HG03135 (cell line): ENCODE results near the gene HMG20A.

Experiments
- ATAC-seq: cut with Tn5 transposase; IDR thresholded peaks from one replicate; pipeline ENCODE4 v1.9.1; 2021; ENCODE audit warnings: mild to moderate bottlenecking, moderate library complexity; ENCODE audit not compliant: unreplicated experiment

The HMG20A gene

GRCh38 chr15:77475001-77475400 lies 54.3 kb downstream of the HMG20A start:
- ATAC-seq: no peak

DNA sequence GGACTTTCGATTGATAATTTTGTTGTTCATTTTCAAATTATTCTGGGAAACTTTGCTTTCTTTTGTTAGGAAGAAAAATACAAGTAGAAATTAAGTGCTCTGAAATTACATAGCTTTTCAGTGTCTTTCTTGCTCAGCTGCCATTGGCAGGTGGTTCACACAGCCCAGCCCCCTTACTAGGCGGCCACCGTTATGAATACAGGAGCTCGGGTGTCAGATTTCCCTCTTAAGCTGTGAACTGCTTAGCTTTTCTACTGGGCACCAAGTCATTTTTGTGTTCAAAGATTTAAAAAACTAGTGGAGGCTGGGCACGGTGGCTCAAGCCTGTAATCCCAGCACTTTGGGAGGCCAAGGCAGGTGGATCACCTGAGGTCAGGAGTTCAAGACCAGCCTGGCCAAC lies 55.2 kb downstream of the HMG20A start:
- no peak for ATAC-seq

DNA sequence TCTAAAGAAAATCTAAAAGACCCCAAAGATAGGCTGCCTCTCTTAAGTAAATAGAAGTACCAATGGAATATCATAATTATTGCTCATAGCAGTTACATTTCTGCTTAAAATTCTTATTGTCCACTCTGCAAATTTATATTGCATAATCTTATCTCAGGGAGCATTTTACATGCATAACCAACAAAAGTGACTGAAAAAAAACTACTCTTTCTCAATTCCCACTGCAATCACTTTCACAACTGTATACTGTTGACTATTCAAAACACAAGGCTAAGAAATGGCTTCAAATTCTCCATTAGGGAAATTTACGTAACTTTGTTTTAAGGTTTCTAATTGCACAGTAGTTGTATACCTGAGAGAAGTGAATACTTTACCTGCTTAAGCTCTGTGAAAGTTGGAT lies 56.3 kb downstream of the HMG20A start:
- ATAC-seq: no peak

DNA sequence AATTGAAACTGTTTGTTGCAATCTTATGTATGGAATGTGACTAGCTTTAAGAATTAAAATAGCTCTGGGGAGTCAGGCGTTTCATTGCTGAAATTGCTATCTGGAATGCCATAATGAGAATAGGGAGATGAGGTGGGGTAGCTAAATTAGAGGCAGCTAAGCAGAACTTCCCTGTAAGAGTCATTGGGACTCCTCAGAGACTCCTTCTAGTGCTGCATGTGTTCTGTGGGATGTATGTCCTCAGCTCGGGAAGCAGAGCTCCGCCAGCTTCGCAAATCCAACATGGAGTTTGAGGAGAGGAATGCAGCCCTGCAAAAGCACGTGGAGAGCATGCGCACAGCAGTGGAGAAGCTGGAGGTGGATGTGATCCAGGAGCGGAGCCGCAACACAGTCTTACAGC lies 57.4 kb downstream of the HMG20A start:
- ATAC-seq: no peak

- ATAC-seq: no peak
Observed at GRCh38 chr15:77479015-77479414, 58.3 kb downstream of the HMG20A start.

GRCh38 chr15:77480859-77481633 lies 60.4 kb downstream of the HMG20A start:
- ATAC-seq: no peak

DNA sequence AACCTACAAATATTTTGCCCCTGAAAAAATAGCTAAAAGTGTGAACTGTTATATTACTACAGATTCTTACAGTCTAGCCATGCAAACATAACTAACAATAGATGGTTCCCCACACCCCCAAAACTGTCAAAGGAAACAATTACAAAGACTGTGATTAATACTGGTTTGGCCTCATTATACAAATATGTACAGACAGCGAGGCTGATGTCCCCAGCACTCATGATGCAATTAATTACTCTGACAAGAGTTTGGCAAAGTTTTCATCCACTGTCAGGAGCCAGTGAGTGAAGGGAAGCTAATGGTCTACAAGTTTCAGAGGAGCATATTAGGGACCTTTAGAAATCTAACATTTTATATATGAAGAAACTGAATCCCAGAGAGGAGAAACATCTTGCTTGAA lies 61.0 kb downstream of the HMG20A start:
- no peak for ATAC-seq

GRCh38 chr15:77482570-77482969 lies 61.9 kb downstream of the HMG20A start:
- ATAC-seq: no peak

GRCh38 chr15:77483425-77484140 lies 62.9 kb downstream of the HMG20A start:
- ATAC-seq: no peak

GRCh38 chr15:77484994-77485393 lies 64.3 kb downstream of the HMG20A start:
- ATAC-seq: no peak

DNA sequence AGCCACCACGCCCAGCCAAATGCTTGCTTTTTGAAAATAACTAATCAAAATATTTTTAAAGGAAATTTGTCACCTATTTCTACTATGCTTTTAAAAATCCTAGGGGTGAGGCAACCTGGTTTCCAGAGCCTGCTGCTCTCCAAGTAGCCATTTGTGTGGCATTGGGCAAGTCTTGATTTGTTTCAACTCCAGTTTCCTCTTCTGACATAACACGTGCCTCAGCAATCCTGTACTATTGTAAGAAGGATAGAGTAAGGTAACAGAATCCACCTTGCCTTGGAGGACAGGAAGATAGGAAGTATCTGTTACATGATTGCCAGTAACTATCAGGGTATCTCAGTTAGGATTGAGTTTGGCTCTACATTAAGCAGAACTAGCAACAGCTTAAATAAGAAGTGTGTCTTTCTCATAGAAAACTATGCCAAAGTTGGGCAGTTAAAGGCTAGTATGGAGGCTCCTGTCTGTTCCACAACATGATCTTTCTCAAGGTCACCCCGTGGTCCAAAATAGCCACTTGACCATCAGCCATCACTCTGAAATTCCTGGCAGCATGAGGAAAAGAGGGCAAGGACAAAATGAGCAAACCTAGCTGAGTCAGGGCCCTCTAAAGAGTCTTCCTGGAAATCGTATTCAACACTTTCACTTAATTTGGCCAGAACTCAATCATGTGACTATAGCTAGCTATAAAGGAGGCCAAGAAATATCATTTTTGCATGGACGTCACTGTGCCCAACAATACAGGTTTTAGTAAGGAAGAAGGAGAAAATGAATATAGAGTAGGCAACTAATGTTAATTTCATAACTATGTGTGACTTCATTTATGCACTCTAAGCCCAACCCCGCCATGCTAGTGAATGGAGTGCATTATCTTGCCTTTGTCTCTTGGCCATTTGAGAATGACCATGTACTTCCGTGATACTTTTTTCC lies 66.1 kb downstream of the HMG20A start:
- ATAC-seq: no peak

DNA sequence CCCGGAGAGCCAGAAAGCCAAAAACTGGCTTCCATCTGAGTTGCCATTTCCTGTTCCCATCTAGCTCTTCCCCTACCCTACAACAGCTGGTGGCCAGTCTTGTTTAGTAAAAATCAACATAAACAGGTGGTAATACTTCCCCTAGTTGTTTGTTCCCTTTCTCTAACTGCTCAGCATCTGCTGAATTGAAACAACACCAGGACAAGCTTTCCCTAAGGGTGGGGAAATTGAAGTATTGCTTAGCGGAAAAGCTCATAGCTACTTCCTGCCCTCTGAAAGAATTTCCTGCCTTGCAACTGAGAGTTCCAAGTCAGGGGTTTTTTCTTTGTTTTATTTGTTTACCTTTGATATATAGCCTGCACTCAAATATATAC lies 66.8 kb downstream of the HMG20A start:
- ATAC-seq: no peak

- no peak for ATAC-seq
Observed at GRCh38 chr15:77487888-77488287, 67.2 kb downstream of the HMG20A start.

DNA sequence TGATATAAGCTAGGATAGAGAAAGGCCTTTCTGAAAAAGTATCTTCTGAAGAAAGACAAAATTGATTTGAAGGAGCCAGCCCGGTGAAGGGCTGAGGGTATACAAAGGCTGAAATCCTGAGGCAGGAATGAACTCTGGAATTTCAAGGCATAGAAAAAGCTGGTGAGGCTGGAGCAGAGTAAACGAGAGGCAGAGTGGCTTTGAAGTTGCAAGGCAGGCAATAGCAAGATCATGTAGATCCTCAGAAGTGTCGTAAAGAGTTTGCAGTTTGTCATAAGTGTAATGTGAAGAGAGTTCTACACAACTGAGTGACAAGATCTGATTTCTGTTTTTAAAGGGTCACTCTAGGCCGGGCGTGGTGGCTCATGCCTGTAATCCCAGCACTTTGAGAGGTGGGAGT lies 69.0 kb downstream of the HMG20A start:
- no peak for ATAC-seq

DNA sequence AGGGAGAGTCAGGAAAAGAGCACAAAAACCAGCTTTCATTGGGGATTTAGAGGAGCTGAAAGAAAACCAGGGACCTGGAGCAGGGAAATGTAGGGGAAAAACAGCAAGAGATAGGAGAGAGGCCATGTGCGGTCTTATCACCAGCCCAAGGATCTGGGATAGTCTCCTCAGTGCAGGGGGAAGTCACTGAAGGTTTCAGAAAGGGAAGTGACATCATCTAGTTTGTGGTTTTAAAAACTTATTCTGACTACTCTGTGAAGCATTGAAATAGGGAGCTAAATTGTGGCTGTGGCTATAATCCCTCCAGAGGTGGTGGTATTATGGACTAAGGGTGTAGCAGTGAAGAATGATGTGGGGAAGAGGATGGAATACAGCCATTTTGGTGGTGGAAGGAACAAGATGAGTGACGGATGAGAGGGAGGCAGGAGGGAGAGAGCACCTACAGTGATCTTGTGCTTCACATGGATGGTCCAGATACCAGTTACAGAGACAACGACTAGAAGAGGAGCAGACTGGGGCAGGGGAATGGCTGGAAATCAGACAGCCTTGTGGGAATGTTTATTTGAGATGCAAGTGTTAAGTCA lies 72.7 kb downstream of the HMG20A start:
- ATAC-seq: no peak

- no peak for ATAC-seq
Observed at GRCh38 chr15:77494073-77494867, 73.6 kb downstream of the HMG20A start.

GRCh38 chr15:77494964-77495363 lies 74.3 kb downstream of the HMG20A start:
- no peak for ATAC-seq

DNA sequence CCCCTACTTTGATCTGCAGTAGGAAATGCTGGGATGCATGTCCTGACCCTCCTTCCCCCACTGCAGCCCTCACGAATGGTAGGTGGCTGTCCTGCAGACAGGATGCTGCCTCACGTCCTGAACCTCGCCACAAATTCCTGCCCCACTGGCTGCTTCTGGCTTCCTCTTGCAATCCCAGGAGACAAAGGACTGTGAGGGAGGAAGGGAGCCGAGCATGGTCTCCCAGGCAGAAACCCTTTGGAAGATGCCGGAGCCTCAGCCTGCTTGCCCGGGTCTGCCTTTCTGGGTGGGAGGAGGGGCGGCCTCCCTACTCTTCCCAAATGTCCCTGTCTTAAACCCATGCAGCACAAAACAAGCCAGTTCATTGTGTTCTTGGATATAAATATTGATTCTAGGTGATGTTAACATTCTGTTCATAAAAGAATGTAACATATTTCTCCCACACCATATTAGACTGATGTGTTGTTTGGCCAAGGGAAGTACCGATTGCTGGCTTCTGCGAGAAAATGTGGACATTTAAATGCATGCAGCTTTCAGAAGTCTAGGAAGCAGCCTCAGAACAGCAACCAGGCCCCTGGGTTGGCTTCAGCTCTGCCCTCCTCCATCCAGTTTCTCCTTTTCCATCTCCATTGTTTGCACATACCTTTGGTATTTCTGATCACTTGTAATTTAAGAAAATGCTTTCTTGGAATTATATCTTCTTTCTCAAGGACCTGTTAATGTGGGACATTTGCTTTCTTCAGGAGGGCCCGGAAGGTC lies 75.3 kb downstream of the HMG20A start:
- ATAC-seq: no peak

- ATAC-seq: no peak
Observed at GRCh38 chr15:77496715-77497109, 76.0 kb downstream of the HMG20A start.
